ENCODE measurements around the gene ACADS.

The ACADS gene

GRCh38 chr12:120733574-120733973 lies 7.9 kb downstream of the ACADS start:
- no peak for DNase-seq

- no peak for DNase-seq
Measured at GRCh38 chr12:120734210-120734609, 8.6 kb downstream of the ACADS start.

DNA sequence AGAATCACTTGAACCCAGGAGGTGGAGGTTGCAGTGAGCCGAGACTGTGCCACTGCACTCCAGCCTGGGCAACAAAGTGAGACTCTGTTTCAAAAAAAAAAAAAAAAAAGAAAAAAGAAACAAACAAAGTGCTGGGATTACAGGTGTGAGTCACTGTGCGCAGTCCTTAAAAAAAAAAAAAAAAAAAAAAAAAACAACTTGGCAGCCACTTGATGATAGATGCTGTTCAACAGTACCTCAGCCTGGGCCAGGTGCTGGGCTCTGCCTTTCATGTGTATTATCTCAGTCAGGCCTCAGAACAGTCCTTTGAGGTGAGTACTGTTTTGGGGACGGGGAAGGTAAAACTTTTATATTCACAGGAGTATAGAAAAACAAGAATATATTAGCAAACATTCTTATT lies 9.6 kb downstream of the ACADS start:
- no peak for DNase-seq

DNA sequence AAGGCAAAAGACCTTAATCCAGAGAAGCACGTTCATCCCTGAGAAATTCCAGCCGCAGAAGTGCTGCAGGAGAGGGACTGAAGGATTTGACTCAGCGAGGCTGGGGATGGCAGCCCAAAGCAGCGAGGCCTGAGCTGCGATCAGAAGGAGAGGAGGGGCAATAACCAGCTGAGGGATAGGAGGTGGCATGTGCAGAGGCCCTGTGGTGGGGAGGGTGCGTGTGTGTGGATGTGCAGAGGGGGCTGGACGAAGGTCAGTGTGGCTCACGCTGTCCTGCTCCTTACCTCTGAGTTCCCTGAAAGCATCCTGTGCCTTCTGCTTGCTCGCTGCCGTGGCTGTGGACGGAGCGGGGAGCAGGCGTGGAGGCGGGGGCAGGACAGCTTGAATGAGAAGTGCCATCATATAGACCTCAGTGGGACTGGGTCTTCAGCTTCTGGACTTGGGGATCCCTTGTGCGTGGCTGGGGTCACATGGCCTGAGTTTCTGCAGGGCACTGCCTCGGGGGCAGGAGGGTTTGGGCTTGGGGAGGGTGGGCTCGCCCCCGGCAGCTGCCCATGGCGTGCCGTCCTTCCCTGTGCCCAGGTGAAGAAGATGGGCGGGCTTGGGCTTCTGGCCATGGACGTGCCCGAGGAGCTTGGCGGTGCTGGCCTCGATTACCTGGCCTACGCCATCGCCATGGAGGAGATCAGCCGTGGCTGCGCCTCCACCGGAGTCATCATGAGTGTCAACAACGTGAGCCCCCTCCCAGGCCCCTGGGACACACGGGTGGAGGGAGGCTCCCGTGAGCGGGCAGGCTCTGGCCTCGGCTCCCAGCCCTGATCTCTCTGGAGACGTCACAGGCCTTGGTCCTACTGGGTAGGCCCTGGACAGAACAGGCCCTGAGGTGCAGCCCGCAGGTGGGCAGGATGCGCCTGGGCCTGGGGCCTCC lies 11.0 kb downstream of the ACADS start:
- no peak for DNase-seq

- DNase-seq, result no peak
Measured at GRCh38 chr12:120737557-120738251, 12.1 kb downstream of the ACADS start.

- DNase-seq, result no peak
Measured at GRCh38 chr12:120738252-120739030, 12.8 kb downstream of the ACADS start.

- DNase-seq, result no peak
Measured at GRCh38 chr12:120739031-120739762, 13.6 kb downstream of the ACADS start.

DNA sequence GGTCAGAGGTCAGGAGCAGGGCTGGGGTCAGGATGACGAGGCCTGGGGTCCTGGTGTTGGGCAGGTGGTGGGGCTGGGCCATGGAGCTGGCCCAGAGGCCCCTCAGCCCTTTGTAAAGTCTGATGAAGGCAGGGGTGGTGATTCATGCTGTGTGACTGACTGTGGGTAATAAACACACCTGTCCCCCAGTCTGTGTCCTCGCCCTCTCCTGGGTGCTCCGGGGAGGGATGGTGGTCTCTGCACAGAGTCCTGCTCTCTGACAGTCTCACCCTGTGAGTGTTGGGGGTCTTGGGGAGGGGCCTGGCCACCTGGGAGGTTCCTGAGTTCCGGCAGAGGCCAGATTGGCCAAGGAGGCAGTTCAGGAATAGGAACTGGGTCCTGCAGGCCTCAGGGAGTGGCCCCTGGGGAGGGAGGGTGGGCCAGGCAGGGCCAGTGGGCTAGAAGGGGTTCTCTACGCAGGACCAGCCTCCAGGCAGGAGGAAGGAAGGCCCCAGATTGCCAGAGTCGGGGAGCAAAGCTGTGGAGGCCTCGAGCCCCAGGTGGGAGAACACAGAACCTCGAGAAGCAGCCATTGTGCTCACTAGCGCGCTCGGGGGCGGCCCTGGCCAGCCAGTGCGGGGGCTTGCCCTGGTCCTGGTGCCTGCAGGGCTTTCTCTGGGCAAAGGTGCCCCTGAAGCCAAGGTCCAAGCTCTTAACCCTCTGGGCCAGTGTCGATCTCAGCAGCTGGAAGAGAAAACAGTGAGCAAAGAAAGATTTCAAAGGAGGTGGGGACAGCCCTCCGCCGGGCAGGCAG lies 14.4 kb downstream of the ACADS start:
- no peak for DNase-seq

GRCh38 chr12:120740871-120741270 lies 15.2 kb downstream of the ACADS start:
- no peak for DNase-seq

DNA sequence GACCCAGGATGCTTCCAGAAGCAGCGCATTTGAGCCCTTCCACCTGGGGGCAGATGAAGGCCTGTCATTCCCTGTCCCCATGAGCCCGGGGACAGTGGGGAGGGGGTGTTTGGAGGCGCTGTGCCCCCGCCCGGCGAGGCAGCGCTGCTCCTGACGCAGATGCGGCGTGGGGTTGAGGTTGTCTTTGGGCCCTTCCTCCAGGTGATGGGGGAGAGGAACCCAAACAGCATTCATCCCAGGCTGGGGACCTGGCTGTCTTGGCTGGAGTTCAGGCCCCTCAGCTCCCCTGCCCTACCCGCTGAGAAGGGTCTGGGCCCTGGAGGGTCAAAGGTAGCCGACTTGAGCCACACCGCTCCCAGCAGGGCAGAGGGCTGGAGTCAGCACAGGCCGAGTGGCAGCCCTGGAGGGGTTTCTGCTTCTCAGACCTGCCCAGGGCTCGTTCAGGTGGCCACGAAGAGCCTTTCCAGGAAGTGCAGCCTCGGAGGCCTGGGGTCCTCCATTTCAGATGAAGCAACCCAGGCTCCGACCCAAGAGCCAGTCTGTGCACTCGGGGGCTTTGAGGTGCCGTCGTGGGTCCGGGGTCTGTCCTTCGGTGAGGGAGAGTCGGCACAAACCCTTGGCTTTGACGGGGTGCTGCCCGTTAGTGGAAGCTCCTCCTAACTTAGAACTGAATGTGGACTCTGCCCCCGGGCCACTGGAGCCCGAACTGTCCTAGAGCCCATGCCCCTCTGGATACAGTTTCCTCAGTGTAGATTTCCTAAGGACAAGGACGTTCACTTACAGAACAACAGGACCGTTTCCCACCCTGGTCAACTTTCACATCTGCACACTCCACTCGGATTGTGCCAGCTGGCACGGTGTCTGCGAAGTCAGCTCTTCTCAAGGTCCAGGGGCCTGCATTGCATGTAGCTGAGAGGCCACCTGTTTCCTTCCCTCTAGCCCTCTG lies 16.1 kb downstream of the ACADS start:
- DNase-seq, result no peak

- DNase-seq, result no peak
Measured at GRCh38 chr12:120744922-120745493, 19.4 kb downstream of the ACADS start.

- DNase-seq, result no peak
Measured at GRCh38 chr12:120748242-120748641, 22.6 kb downstream of the ACADS start.

- no peak for DNase-seq
Measured at GRCh38 chr12:120749256-120749655, 23.6 kb downstream of the ACADS start.

- no peak for DNase-seq
Measured at GRCh38 chr12:120750806-120751205, 25.2 kb downstream of the ACADS start.

DNA sequence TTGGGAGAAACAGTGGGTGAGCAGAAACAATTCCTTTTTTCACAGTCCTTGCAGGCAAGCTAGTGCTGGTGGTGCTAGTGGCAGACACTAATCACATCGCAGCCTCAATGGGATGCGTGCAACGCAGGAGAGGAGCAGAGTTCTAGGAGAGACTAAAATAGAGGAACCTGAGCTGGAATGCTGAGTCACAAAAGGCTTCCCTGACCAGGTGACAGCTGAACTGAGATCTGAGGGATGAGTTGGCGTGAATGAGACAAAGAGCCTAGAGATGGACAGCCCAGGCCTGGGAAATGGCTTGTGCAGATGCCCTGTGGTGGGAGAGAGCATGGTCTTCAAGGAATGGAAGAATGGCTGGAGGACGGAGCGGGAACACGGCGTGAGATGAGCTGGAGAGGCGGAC lies 25.8 kb downstream of the ACADS start:
- DNase-seq, result no peak

- no peak for DNase-seq
Measured at GRCh38 chr12:120754792-120755191, 29.2 kb downstream of the ACADS start.

DNA sequence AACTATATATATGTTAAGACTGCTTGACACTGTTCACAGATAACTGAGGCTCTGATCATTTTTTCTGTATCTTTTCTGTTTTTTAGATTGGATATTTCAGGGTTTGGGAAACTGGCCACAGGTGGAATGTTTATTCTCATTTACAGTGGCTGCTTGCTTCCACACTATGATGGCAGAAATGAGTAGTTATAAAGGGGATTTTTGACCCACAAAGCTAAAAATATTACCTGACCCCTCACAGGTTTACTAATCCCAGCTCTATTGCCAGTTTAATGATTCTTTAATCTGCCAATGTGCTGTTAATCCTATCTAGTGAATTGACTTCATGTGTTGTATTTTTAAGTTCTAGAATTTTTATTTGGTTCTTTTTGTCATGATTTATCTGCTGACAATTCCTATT lies 29.6 kb downstream of the ACADS start:
- DNase-seq, result no peak

DNA sequence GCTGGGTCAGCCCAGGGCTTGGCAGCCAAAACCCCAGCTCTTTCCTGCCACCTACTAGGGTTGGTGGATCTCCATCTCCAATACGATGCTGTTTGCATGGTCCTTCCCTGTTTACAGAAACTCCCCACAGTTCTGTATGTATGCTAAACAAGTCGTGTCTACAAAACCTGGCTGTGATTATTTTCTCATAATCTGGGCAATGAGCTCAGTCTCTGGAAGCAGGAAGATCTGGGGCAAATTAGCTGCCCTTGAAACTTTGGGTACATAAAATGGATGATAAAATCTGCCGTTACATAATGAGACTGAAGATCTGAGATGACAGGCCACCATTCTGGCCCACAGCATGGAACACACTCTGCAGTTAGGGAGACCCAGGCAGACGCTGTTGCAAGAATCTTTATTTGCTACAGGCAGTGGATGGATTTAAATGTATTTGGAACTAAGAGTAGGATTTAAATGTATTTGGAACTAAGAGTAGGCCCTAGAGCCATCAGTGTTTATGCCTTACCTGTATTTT lies 31.7 kb downstream of the ACADS start:
- DNase-seq, result no peak

- no peak for DNase-seq
Measured at GRCh38 chr12:120757949-120758348, 32.3 kb downstream of the ACADS start.

Measured in CD4-positive, alpha-beta T cell treated with Interleukin-21 for 1 hour (primary cell).